ENCODE data around the gene ZSCAN26.

Gene ZSCAN26

GRCh38 chr6:28245206-28245941, 21.6 kb upstream of the ZSCAN26 start:
- Histone ChIP-seq H4K91ac (ENCODE audit: low read depth, low read length) (no peak overlapping the region), H3K14ac (ENCODE audit: low read length) (no peak overlapping the region), H2BK12ac (ENCODE audit: low read length) (no peak overlapping the region), H3K4me1 (ENCODE audit: control insufficient read depth in 1 of 2, insufficient read depth in 2 of 2, low read length in 2 of 2) (no peaks in the 10 kb centered on the region), H2BK5ac (ENCODE audit: low read depth, low read length, poor library complexity) (no peak overlapping the region), H3K9me3 (ENCODE audit: insufficient read depth, low read depth, low read length) (no peaks in the 10 kb centered on the region), H3K79me2 (ENCODE audit: control insufficient read depth, insufficient read depth, low read length, poor library complexity) (no peaks in the 10 kb centered on the region), H4K12ac (ENCODE audit: low read depth, low read length) (no peak overlapping the region), H3K23ac (ENCODE audit: low read length) (no peak overlapping the region), H3K27me3 (ENCODE audit: insufficient read depth, low read length) (no peaks in the 10 kb centered on the region), H3K36me3 (ENCODE audit: control insufficient read depth in 1 of 2, insufficient read depth in 2 of 2, low read length in 2 of 2) (peaks cover 6 to 22% of the 10 kb centered on the region in 2 experiments), H3K79me1 (ENCODE audit: low read length) (no peaks in the 10 kb centered on the region), H3K18ac (ENCODE audit: low read length) (no peak overlapping the region), H2BK120ac (ENCODE audit: insufficient read depth, low read length, poor library complexity) (no peak overlapping the region), H3K9ac (ENCODE audit: low read length) (no peak overlapping the region), H3K27ac (ENCODE audit: low read depth, low read length) (no peak overlapping the region), H3K4me2 (ENCODE audit: low read length) (no peak overlapping the region), H4K8ac (ENCODE audit: low read depth, low read length) (no peak overlapping the region), H3K4ac (ENCODE audit: low read depth, low read length) (no peak overlapping the region), H2AK5ac (ENCODE audit: low read length) (no peak overlapping the region), H2AFZ (ENCODE audit: insufficient read depth, low read length, poor library complexity) (no peak overlapping the region), H3K4me3 (ENCODE audit: low read depth, low read length) (no peak overlapping the region)
- no CpG with 5 or more reads among the region's 6 CpGs for WGBS (ENCODE audit: extremely low coverage, insufficient coverage, insufficient read length)
- DNase-seq, result peak; percentile 78 to 91

DNA sequence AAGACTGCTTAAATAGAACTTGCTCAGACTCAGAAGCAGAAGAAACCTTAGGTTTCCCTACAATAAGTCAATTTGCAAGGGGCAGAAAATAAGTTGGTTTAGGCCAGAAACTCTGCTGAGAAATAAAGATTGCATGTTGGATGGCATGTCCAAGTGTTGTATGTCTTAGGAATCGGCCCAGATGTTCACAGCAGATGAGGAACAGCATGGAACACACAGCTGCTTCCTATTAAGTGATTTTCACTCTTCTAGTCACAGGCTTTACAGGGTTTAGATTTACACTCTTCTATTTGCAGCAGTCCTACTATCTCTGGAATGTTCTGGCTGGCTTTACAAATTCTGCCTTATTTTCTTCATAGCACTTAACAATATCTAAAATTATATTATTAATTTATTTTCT, 18.0 kb upstream of the ZSCAN26 start:
- no peak overlapping the region for H3K4me2 ChIP-seq (ENCODE audit: low read length)
- H3K4me3 ChIP-seq (ENCODE audit: low read depth, low read length), result no peak overlapping the region
- H3K4me1 ChIP-seq (ENCODE audit: control insufficient read depth in 1 of 2, insufficient read depth in 2 of 2, low read length in 2 of 2), result peaks cover 6 to 9% of the 10 kb centered on the region in 2 experiments
- H3K23ac ChIP-seq (ENCODE audit: low read length), result no peak overlapping the region
- no peak overlapping the region for H2BK120ac ChIP-seq (ENCODE audit: insufficient read depth, low read length, poor library complexity)
- H3K79me1 ChIP-seq (ENCODE audit: low read length), result no peaks in the 10 kb centered on the region
- H4K8ac ChIP-seq (ENCODE audit: low read depth, low read length), result no peak overlapping the region
- H3K9me3 ChIP-seq (ENCODE audit: insufficient read depth, low read depth, low read length), result peaks cover 3% of the 10 kb centered on the region
- H3K18ac ChIP-seq (ENCODE audit: low read length), result no peak overlapping the region
- H3K14ac ChIP-seq (ENCODE audit: low read length), result no peak overlapping the region
- H3K4ac ChIP-seq (ENCODE audit: low read depth, low read length), result no peak overlapping the region
- H4K91ac ChIP-seq (ENCODE audit: low read depth, low read length), result no peak overlapping the region
- no peak overlapping the region for H2BK5ac ChIP-seq (ENCODE audit: low read depth, low read length, poor library complexity)
- H4K12ac ChIP-seq (ENCODE audit: low read depth, low read length), result no peak overlapping the region
- no peak overlapping the region for H3K27ac ChIP-seq (ENCODE audit: low read depth, low read length)
- H3K27me3 ChIP-seq (ENCODE audit: insufficient read depth, low read length), result no peaks in the 10 kb centered on the region
- H2BK12ac ChIP-seq (ENCODE audit: low read length), result no peak overlapping the region
- DNase-seq, result no peak
- no peak overlapping the region for H3K9ac ChIP-seq (ENCODE audit: low read length)
- H3K36me3 ChIP-seq (ENCODE audit: control insufficient read depth in 1 of 2, insufficient read depth in 2 of 2, low read length in 2 of 2), result peaks cover 6 to 22% of the 10 kb centered on the region in 2 experiments
- H3K79me2 ChIP-seq (ENCODE audit: control insufficient read depth, insufficient read depth, low read length, poor library complexity), result no peaks in the 10 kb centered on the region
- H2AFZ ChIP-seq (ENCODE audit: insufficient read depth, low read length, poor library complexity), result no peak overlapping the region
- no CpG with 5 or more reads among the region's 1 CpG for WGBS (ENCODE audit: extremely low coverage, insufficient coverage, insufficient read length)
- H2AK5ac ChIP-seq (ENCODE audit: low read length), result no peak overlapping the region

- DNase-seq, result no peak
- Histone ChIP-seq H3K27ac (ENCODE audit: low read depth, low read length) (no peak overlapping the region), H3K9me3 (ENCODE audit: insufficient read depth, low read depth, low read length) (peaks cover 3% of the 10 kb centered on the region), H2BK12ac (ENCODE audit: low read length) (no peak overlapping the region), H4K8ac (ENCODE audit: low read depth, low read length) (no peak overlapping the region), H2AFZ (ENCODE audit: insufficient read depth, low read length, poor library complexity) (no peak overlapping the region), H3K14ac (ENCODE audit: low read length) (no peak overlapping the region), H4K91ac (ENCODE audit: low read depth, low read length) (no peak overlapping the region), H3K79me2 (ENCODE audit: control insufficient read depth, insufficient read depth, low read length, poor library complexity) (no peaks in the 10 kb centered on the region), H2BK5ac (ENCODE audit: low read depth, low read length, poor library complexity) (no peak overlapping the region), H2BK120ac (ENCODE audit: insufficient read depth, low read length, poor library complexity) (no peak overlapping the region), H3K36me3 (ENCODE audit: control insufficient read depth in 1 of 2, insufficient read depth in 2 of 2, low read length in 2 of 2) (peaks cover 5 to 14% of the 10 kb centered on the region in 2 experiments), H4K12ac (ENCODE audit: low read depth, low read length) (no peak overlapping the region), H3K4me1 (ENCODE audit: control insufficient read depth in 1 of 2, insufficient read depth in 2 of 2, low read length in 2 of 2) (peaks cover 6 to 9% of the 10 kb centered on the region in 2 experiments), H2AK5ac (ENCODE audit: low read length) (no peak overlapping the region), H3K9ac (ENCODE audit: low read length) (no peak overlapping the region), H3K23ac (ENCODE audit: low read length) (no peak overlapping the region), H3K4ac (ENCODE audit: low read depth, low read length) (no peak overlapping the region), H3K79me1 (ENCODE audit: low read length) (no peaks in the 10 kb centered on the region), H3K18ac (ENCODE audit: low read length) (no peak overlapping the region), H3K4me2 (ENCODE audit: low read length) (peak overlapping the region; percentile 32), H3K27me3 (ENCODE audit: insufficient read depth, low read length) (no peaks in the 10 kb centered on the region), H3K4me3 (ENCODE audit: low read depth, low read length) (no peak overlapping the region)
- no CpG with 5 or more reads among the region's 2 CpGs for WGBS (ENCODE audit: extremely low coverage, insufficient coverage, insufficient read length)
Measured at GRCh38 chr6:28250747-28251146, 16.2 kb upstream of the ZSCAN26 start.

GRCh38 chr6:28251661-28252008, 15.3 kb upstream of the ZSCAN26 start:
- Histone ChIP-seq H4K91ac (ENCODE audit: low read depth, low read length) (peak overlapping the region; percentile 52), H2AFZ (ENCODE audit: insufficient read depth, low read length, poor library complexity) (peak overlapping the region; percentile 66), H3K27ac (ENCODE audit: low read depth, low read length) (no peak overlapping the region), H3K36me3 (ENCODE audit: control insufficient read depth in 1 of 2, insufficient read depth in 2 of 2, low read length in 2 of 2) (peaks cover 2 to 8% of the 10 kb centered on the region in 2 experiments), H2BK12ac (ENCODE audit: low read length) (no peak overlapping the region), H3K18ac (ENCODE audit: low read length) (peak overlapping the region; percentile 21), H3K4ac (ENCODE audit: low read depth, low read length) (peak overlapping the region; percentile 41), H3K79me2 (ENCODE audit: control insufficient read depth, insufficient read depth, low read length, poor library complexity) (no peaks in the 10 kb centered on the region), H3K23ac (ENCODE audit: low read length) (no peak overlapping the region), H3K14ac (ENCODE audit: low read length) (peak overlapping the region; percentile 61), H2AK5ac (ENCODE audit: low read length) (no peak overlapping the region), H4K12ac (ENCODE audit: low read depth, low read length) (peak overlapping the region; percentile 63), H3K4me3 (ENCODE audit: low read depth, low read length) (peak overlapping the region; percentile 87), H3K9me3 (ENCODE audit: insufficient read depth, low read depth, low read length) (peaks cover 3% of the 10 kb centered on the region), H3K9ac (ENCODE audit: low read length) (peak overlapping the region; percentile 23), H3K79me1 (ENCODE audit: low read length) (no peaks in the 10 kb centered on the region), H2BK5ac (ENCODE audit: low read depth, low read length, poor library complexity) (no peak overlapping the region), H2BK120ac (ENCODE audit: insufficient read depth, low read length, poor library complexity) (no peak overlapping the region), H3K27me3 (ENCODE audit: insufficient read depth, low read length) (no peaks in the 10 kb centered on the region), H3K4me1 (ENCODE audit: control insufficient read depth in 1 of 2, insufficient read depth in 2 of 2, low read length in 2 of 2) (peaks cover 6 to 9% of the 10 kb centered on the region in 2 experiments), H4K8ac (ENCODE audit: low read depth, low read length) (peak overlapping the region; percentile 98), H3K4me2 (ENCODE audit: low read length) (peak overlapping the region; percentile 77)
- WGBS (ENCODE audit: extremely low coverage, insufficient coverage, insufficient read length), result no CpG with 5 or more reads among the region's 25 CpGs
- peak; percentile 19 to 48 for DNase-seq

All from trophoblast cell (in vitro differentiated cells and primary cell).